ENCODE data around the gene HOXD11.

- TF ChIP-seq EZH2phosphoT487 (IDR thresholded peaks at IDR 0.05; ENCODE audit: borderline replicate concordance, low read depth, low read length) (no peak), CTCF (conservative IDR thresholded peaks at IDR 0.05; ENCODE audit: low read length) (no peak)
Measured at GRCh38 chr2:176149939-176150583, 43.0 kb downstream of the HOXD11 start.
